Hematopoietic multipotent progenitor cell treated with erythropoietin and hydrocortisone succinate and interleukin-3 and kit ligand, for 15 days (in vitro differentiated cells): ENCODE data around the gene DCK.
"Not testable (repeated sequence)": the region's sequence is repeated elsewhere in the genome, so short reads cannot be mapped to it uniquely, and the experiment has no call there.

Experiments used
- DNase-seq: peaks from one replicate; pipeline ENCODE4 v3.0.0-alpha.2; 2015; ENCODE audit warnings: low spot score

DCK gene

GRCh38 chr4:71001363-71001762 lies 7.9 kb downstream of the DCK start:
- not testable (repeated sequence) for DNase-seq

GRCh38 chr4:71004281-71004851 lies 10.9 kb downstream of the DCK start:
- DNase-seq = no peak

- not testable (repeated sequence) for DNase-seq
These were observed 11.6 kb downstream of the DCK start for GRCh38 chr4:71005025-71005424.

GRCh38 chr4:71006203-71006907 lies 12.9 kb downstream of the DCK start:
- DNase-seq = no peak

- DNase-seq = no peak
These were observed 14.7 kb downstream of the DCK start for GRCh38 chr4:71008196-71008595.

- no peak for DNase-seq
These were observed 15.6 kb downstream of the DCK start for GRCh38 chr4:71009086-71009485.

- peak; percentile 82 for DNase-seq
These were observed 16.6 kb downstream of the DCK start for GRCh38 chr4:71009890-71010588.

GRCh38 chr4:71011451-71011850 lies 18.0 kb downstream of the DCK start:
- DNase-seq = no peak

GRCh38 chr4:71017391-71017790 lies 23.9 kb downstream of the DCK start:
- not testable (repeated sequence) for DNase-seq

- DNase-seq = no peak
These were observed 27.2 kb downstream of the DCK start for GRCh38 chr4:71020611-71021010.

GRCh38 chr4:71025654-71026053 lies 32.2 kb downstream of the DCK start:
- no peak for DNase-seq

- DNase-seq = peak; percentile 81
These were observed 32.6 kb downstream of the DCK start for GRCh38 chr4:71026086-71026485.

GRCh38 chr4:71027611-71028010 lies 34.2 kb downstream of the DCK start:
- DNase-seq = no peak

GRCh38 chr4:71029504-71029903 lies 36.1 kb downstream of the DCK start:
- no peak for DNase-seq

GRCh38 chr4:71032106-71032505 lies 38.7 kb downstream of the DCK start:
- DNase-seq = not testable (repeated sequence)

- no peak for DNase-seq
These were observed 51.8 kb downstream of the DCK start for GRCh38 chr4:71045256-71045655.

GRCh38 chr4:71049395-71049794 lies 55.9 kb downstream of the DCK start:
- DNase-seq = no peak

GRCh38 chr4:71050809-71051208 lies 57.4 kb downstream of the DCK start:
- no peak for DNase-seq

- DNase-seq = no peak
These were observed 58.6 kb downstream of the DCK start for GRCh38 chr4:71052034-71052433.

GRCh38 chr4:71052716-71053115 lies 59.3 kb downstream of the DCK start:
- DNase-seq = no peak

- not testable (repeated sequence) for DNase-seq
These were observed 60.2 kb downstream of the DCK start for GRCh38 chr4:71053613-71054012.

GRCh38 chr4:71059573-71059972 lies 66.1 kb downstream of the DCK start:
- DNase-seq = not testable (repeated sequence)

GRCh38 chr4:71062436-71062835 lies 69.0 kb downstream of the DCK start:
- no peak for DNase-seq
